Nephron (organoid): ENCODE results near the gene CCDC82.

Experiments
- H3K27ac Mint-ChIP-seq, 3 experiments: 2 replicates each; pipeline ENCODE4 v1.8.0; 2020; ENCODE audit warnings: mixed read lengths in 3 of 3, mild to moderate bottlenecking in 2 of 3, moderate library complexity in 1 of 3
- H3K27me3 Mint-ChIP-seq: 2 replicates; pipeline ENCODE4 v1.8.0; 2021; ENCODE audit warnings: low read depth, mild to moderate bottlenecking, moderate library complexity, mixed read lengths
- H3K36me3 Mint-ChIP-seq: 2 replicates; pipeline ENCODE4 v1.8.0; 2020; ENCODE audit warnings: low read depth, mixed read lengths
- H3K4me1 Mint-ChIP-seq: 2 replicates; pipeline ENCODE4 v1.8.0; 2020; ENCODE audit warnings: mixed read lengths
- H3K4me3 Mint-ChIP-seq, 3 experiments: 2 replicates each; pipeline ENCODE4 v1.8.0; 2020; ENCODE audit warnings: mild to moderate bottlenecking in 3 of 3, mixed read lengths in 3 of 3, moderate library complexity in 2 of 3
- H3K9me3 Mint-ChIP-seq: 2 replicates; pipeline ENCODE4 v1.8.0; 2020; ENCODE audit warnings: mixed read lengths
- TF ChIP-seq, protein P1 (sequence below), 3 experiments: fragments of 200-600 bp; sonication (generic); IDR thresholded peaks; one replicate each; pipeline ENCODE4 v1.5.0; 2021; ENCODE audit warnings: antibody characterized with exemption in 3 of 3; ENCODE audit not compliant: unreplicated experiment in 3 of 3

The CCDC82 gene

DNA sequence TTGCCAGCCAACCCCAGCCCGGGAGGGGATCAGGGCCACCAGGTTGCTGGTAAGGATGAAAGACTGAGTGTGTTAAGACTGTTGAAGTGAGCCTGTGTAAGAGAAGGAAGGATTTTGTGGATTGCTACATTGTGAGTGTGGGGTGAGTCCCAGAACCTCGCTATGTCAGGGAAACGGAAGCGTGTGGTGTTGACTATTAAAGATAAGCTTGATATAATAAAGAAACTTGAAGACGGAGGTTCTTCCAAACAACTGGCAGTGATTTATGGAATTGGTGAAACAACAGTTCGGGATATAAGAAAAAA is 728 bp upstream of the CCDC82 start:
- peak overlapping the region; percentile 85 to 100 (median 99) for H3K4me3 Mint-ChIP-seq
- peaks cover 35% of the 10 kb centered on the region for H3K4me1 Mint-ChIP-seq
- TF ChIP-seq, protein P1, sequence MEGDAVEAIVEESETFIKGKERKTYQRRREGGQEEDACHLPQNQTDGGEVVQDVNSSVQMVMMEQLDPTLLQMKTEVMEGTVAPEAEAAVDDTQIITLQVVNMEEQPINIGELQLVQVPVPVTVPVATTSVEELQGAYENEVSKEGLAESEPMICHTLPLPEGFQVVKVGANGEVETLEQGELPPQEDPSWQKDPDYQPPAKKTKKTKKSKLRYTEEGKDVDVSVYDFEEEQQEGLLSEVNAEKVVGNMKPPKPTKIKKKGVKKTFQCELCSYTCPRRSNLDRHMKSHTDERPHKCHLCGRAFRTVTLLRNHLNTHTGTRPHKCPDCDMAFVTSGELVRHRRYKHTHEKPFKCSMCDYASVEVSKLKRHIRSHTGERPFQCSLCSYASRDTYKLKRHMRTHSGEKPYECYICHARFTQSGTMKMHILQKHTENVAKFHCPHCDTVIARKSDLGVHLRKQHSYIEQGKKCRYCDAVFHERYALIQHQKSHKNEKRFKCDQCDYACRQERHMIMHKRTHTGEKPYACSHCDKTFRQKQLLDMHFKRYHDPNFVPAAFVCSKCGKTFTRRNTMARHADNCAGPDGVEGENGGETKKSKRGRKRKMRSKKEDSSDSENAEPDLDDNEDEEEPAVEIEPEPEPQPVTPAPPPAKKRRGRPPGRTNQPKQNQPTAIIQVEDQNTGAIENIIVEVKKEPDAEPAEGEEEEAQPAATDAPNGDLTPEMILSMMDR (IDR thresholded peaks at IDR 0.05; ENCODE audit: unreplicated experiment in 3 of 3): no peak
- peaks cover 24% of the 10 kb centered on the region for H3K36me3 Mint-ChIP-seq
- H3K27ac Mint-ChIP-seq: peak overlapping the region; percentile 69 to 99 (median 99)
- peaks cover 7% of the 10 kb centered on the region for H3K9me3 Mint-ChIP-seq
- no peaks in the 10 kb centered on the region for H3K27me3 Mint-ChIP-seq

DNA sequence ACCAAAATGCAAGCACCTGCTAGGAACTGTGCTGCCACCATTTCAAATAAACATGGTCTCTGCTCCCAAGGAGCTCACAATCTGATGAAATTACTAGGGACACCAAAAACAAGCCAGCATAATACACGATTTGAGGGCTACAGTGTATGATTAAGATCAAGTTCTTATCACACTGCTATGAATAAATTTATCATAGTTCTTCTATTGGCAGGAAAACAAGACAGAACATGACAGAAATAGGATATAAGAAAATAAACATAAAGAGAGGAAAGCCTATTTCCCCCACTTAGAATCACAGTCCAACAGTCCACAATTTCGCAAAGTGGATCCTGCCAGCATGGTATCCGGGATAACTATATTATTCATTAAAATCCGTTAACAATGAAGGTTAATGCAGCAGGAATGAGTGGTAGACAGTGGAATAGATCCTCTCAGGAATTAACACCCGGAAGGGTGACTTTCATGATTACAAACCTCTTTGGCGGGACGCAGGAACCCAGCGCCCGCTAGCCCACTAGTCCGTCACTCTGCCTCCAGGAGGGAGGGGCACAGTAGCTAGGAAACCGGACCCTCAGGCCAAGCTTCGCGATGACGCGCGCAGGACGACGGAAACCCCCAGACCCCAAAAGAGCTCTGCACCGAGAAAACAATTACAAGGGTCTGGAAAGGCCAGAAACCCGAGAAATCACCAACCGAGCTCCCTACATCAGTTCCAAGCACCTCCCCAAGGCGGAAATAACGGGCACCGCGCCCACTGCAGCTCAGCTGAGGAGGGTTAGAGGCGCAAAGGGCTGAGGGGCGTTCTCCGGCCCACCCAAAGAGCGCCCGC is 607 bp downstream of the CCDC82 start:
- TF ChIP-seq, protein P1 (IDR thresholded peaks at IDR 0.05; ENCODE audit: unreplicated experiment in 3 of 3): no peak
- H3K36me3 Mint-ChIP-seq: peaks cover 35% of the 10 kb centered on the region
- peak overlapping the region; percentile 69 to 99 (median 99) for H3K27ac Mint-ChIP-seq
- peak overlapping the region; percentile 85 to 100 (median 99) for H3K4me3 Mint-ChIP-seq
- peaks cover 7% of the 10 kb centered on the region for H3K9me3 Mint-ChIP-seq
- no peaks in the 10 kb centered on the region for H3K27me3 Mint-ChIP-seq
- peaks cover 35% of the 10 kb centered on the region for H3K4me1 Mint-ChIP-seq

DNA sequence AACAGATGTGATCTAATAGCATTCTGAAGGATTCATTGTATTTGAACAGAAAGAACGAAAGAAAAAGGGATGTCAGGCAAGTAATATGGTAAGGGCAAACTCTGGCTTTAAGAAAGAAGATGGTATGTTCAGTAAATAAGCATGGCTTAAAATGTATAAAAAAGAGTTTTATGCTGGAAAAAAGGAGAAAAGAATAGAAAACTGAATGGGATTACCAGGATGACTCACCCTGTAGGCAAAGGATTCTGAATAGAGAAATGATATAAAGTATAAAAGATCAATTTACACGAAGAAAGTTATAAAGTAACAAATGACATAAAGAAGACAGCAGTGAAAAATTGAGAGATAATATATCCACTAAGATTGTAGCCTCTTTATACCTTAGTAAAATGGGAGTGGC is 4.5 kb downstream of the CCDC82 start:
- H3K27ac Mint-ChIP-seq: no peak overlapping the region

DNA sequence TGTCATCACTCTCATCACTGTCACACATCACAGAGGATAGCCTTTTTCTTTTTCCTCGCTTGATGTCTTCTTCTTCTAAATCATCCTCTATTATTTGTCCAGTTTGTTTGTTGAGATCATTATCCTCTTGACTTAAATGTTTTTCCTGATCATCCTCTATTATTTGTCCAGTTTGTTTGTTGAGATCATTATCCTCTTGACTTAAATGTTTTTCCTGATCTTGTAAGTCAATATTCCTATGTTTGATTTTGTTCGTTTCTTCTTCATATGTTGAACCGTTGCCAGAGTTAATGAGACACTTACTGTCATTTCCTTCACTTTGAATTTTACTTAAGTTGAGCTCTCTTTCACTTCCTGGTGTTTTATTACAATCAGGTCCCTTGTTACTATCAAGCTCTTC is 5.6 kb downstream of the CCDC82 start:
- Mint-ChIP-seq H3K36me3 (peaks cover 33% of the 10 kb centered on the region), H3K9me3 (no peaks in the 10 kb centered on the region), H3K27me3 (no peaks in the 10 kb centered on the region), H3K27ac (no peak overlapping the region), H3K4me1 (peaks cover 22% of the 10 kb centered on the region), H3K4me3 (no peak overlapping the region)
- TF ChIP-seq, protein P1 (IDR thresholded peaks at IDR 0.05; ENCODE audit: unreplicated experiment in 3 of 3): no peak

More for the DNA sequence above, 4.5 kb downstream of the CCDC82 start:
- peaks cover 22% of the 10 kb centered on the region for H3K4me1 Mint-ChIP-seq
- no peaks in the 10 kb centered on the region for H3K27me3 Mint-ChIP-seq
- TF ChIP-seq, protein P1 (IDR thresholded peaks at IDR 0.05; ENCODE audit: unreplicated experiment in 3 of 3): no peak
- H3K36me3 Mint-ChIP-seq: peaks cover 28% of the 10 kb centered on the region
- H3K4me3 Mint-ChIP-seq: no peak overlapping the region
- no peaks in the 10 kb centered on the region for H3K9me3 Mint-ChIP-seq

DNA sequence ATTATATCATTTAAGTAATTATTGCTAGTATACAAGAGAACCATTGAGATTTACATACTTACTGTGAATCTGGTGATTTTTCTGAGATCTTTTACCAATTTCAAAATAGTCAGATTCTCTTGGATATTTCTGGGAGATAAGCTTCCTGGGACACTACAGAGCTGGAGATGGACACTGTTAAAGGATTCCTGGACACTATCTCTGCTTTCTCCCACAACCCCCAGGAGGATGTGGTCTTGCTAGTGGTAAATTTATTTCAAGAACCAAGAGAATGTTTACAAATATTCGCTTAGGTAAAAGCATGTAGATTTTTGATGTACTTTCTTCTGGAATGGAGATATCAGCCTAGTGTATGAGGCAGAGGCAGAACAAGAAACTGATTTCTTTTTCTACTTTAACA is 12.9 kb downstream of the CCDC82 start:
- H3K36me3 Mint-ChIP-seq: peaks cover 45% of the 10 kb centered on the region
- H3K27ac Mint-ChIP-seq: no peak overlapping the region
- no peaks in the 10 kb centered on the region for H3K27me3 Mint-ChIP-seq
- TF ChIP-seq, protein P1 (IDR thresholded peaks at IDR 0.05; ENCODE audit: unreplicated experiment in 3 of 3): no peak
- H3K4me1 Mint-ChIP-seq: no peaks in the 10 kb centered on the region
- peaks cover 2% of the 10 kb centered on the region for H3K9me3 Mint-ChIP-seq
- no peak overlapping the region for H3K4me3 Mint-ChIP-seq

DNA sequence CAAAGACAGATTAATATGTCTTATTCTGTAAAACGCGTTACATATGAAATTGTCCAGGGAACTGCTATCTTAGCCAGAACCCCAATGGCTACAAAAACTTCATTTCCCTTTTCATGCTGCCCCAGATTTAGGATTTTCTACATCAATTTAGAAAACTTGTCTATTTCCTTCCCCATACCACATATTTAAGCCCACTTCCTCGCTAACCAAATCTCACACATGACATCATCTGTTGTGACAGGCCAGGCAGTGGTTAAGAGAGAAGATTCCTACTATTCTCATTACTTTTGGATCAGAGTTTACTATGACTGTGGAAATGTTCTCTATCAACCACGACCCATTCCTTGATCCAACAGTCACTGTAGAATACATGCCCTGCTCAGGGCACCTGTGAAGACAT is 15.9 kb downstream of the CCDC82 start:
- TF ChIP-seq, protein P1 (IDR thresholded peaks at IDR 0.05; ENCODE audit: unreplicated experiment in 3 of 3): no peak
- no peak overlapping the region for H3K27ac Mint-ChIP-seq
- peaks cover 9% of the 10 kb centered on the region for H3K9me3 Mint-ChIP-seq
- no peaks in the 10 kb centered on the region for H3K27me3 Mint-ChIP-seq
- peaks cover 56% of the 10 kb centered on the region for H3K36me3 Mint-ChIP-seq
- no peaks in the 10 kb centered on the region for H3K4me1 Mint-ChIP-seq
- H3K4me3 Mint-ChIP-seq: no peak overlapping the region
